GM21723 (cell line): ENCODE results near the gene TFG.

Experiments used
- ATAC-seq: cut with Tn5 transposase; IDR thresholded peaks from one replicate; pipeline ENCODE4 v1.9.1; 2021; ENCODE audit warnings: mild to moderate bottlenecking, moderate library complexity; ENCODE audit not compliant: unreplicated experiment

The TFG gene

GRCh38 chr3:100783619-100784018 lies 74.3 kb downstream of the TFG start:
- no peak for ATAC-seq

GRCh38 chr3:100789579-100789978 lies 80.3 kb downstream of the TFG start:
- no peak for ATAC-seq

GRCh38 chr3:100796556-100796955 lies 87.3 kb downstream of the TFG start:
- ATAC-seq, result no peak

GRCh38 chr3:100798012-100798411 lies 88.7 kb downstream of the TFG start:
- no peak for ATAC-seq
